ENCODE results near the gene SUPT3H.
"Not testable (repeated sequence)": the region's sequence is repeated elsewhere in the genome, so short reads cannot be mapped to it uniquely, and the experiment has no call there.

SUPT3H gene

GRCh38 chr6:44935693-44936300, 441.9 kb downstream of the SUPT3H start:
- no peak for DNase-seq

GRCh38 chr6:44933108-44933507, 444.6 kb downstream of the SUPT3H start:
- DNase-seq: peak; percentile 57

- DNase-seq: peak; percentile 56
Observed at GRCh38 chr6:44932651-44933091, 445.1 kb downstream of the SUPT3H start.

- DNase-seq: no peak
Observed at GRCh38 chr6:44931385-44931784, 446.3 kb downstream of the SUPT3H start.

- DNase-seq: peak; percentile 41
Observed at GRCh38 chr6:44926556-44926955, 451.2 kb downstream of the SUPT3H start.

- DNase-seq: peak; percentile 91
Observed at GRCh38 chr6:44925100-44925739, 452.5 kb downstream of the SUPT3H start.

GRCh38 chr6:44923444-44923843, 454.3 kb downstream of the SUPT3H start:
- peak; percentile 56 for DNase-seq

GRCh38 chr6:44921798-44922197, 455.9 kb downstream of the SUPT3H start:
- peak; percentile 23 for DNase-seq

GRCh38 chr6:44920952-44921491, 456.7 kb downstream of the SUPT3H start:
- DNase-seq: no peak

GRCh38 chr6:44918671-44919296, 458.9 kb downstream of the SUPT3H start:
- DNase-seq: no peak

- DNase-seq: no peak
Observed at GRCh38 chr6:44917430-44917829, 460.3 kb downstream of the SUPT3H start.

GRCh38 chr6:44915111-44915510, 462.6 kb downstream of the SUPT3H start:
- no peak for DNase-seq

GRCh38 chr6:44914141-44914540, 463.6 kb downstream of the SUPT3H start:
- no peak for DNase-seq

GRCh38 chr6:44906761-44907160, 471.0 kb downstream of the SUPT3H start:
- no peak for DNase-seq

- not testable (repeated sequence) for DNase-seq
Observed at GRCh38 chr6:44900358-44900757, 477.4 kb downstream of the SUPT3H start.

GRCh38 chr6:44898296-44898930, 479.3 kb downstream of the SUPT3H start:
- no peak for DNase-seq

- DNase-seq: no peak
Observed at GRCh38 chr6:44897316-44897715, 480.4 kb downstream of the SUPT3H start.

GRCh38 chr6:44896701-44897100, 481.0 kb downstream of the SUPT3H start:
- no peak for DNase-seq

- no peak for DNase-seq
Observed at GRCh38 chr6:44892579-44892978, 485.2 kb downstream of the SUPT3H start.

GRCh38 chr6:44879071-44879470, 498.7 kb downstream of the SUPT3H start:
- DNase-seq: not testable (repeated sequence)

GRCh38 chr6:44876638-44877037, 501.1 kb downstream of the SUPT3H start:
- not testable (repeated sequence) for DNase-seq

GRCh38 chr6:44869321-44869897, 508.3 kb downstream of the SUPT3H start:
- DNase-seq: no peak

GRCh38 chr6:44868910-44869309, 508.8 kb downstream of the SUPT3H start:
- DNase-seq: no peak

All from CD4-positive, alpha-beta T cell treated with Interleukin-4 for 4 hours (primary cell).